ENCODE results near the gene ELP5. TPM values are rescaled to one million over a fixed set of nuclear protein-coding genes. Genes with fewer than 3 reads are reported as not detected.
A peak's percentile ranks its signal among the peaks of the same experiment; 100 is the strongest.

The ELP5 gene
- total RNA-seq, 1 donor from 2014 or later, result 31.8 TPM

- DNase-seq (ENCODE audit: low read depth in 2 of 2), result no peak
These were observed 32.7 kb upstream of the ELP5 start for GRCh38 chr17:7219229-7219811.

- peak; percentile 56 to 84 for DNase-seq (ENCODE audit: low read depth in 2 of 2)
These were observed 32.0 kb upstream of the ELP5 start, which contains the start of the genes ACADVL and DLG4 for GRCh38 chr17:7219812-7220592. TSS of gene ACADVL (plus strand) at chr17:7219938. CDS start at chr17:7219985, 47 bp downstream. TSS of gene DLG4 (minus strand) at chr17:7219836.

GRCh38 chr17:7220593-7221277 is 31.3 kb upstream of the ELP5 start:
- DNase-seq (ENCODE audit: low read depth in 2 of 2), result peak; percentile 68 to 88

- DNase-seq (ENCODE audit: low read depth in 2 of 2), result no peak
These were observed 30.5 kb upstream of the ELP5 start for GRCh38 chr17:7221278-7222092.

- no peak for DNase-seq (ENCODE audit: low read depth in 2 of 2)
These were observed 29.7 kb upstream of the ELP5 start for GRCh38 chr17:7222093-7222971.

GRCh38 chr17:7222972-7223292 is 29.1 kb upstream of the ELP5 start:
- DNase-seq (ENCODE audit: low read depth in 2 of 2), result no peak

GRCh38 chr17:7223375-7223774 is 28.6 kb upstream of the ELP5 start:
- no peak for DNase-seq (ENCODE audit: low read depth in 2 of 2)

- no peak for DNase-seq (ENCODE audit: low read depth in 2 of 2)
These were observed 27.9 kb upstream of the ELP5 start for GRCh38 chr17:7224110-7224509.

GRCh38 chr17:7224661-7225111 is 27.3 kb upstream of the ELP5 start:
- no peak for DNase-seq (ENCODE audit: low read depth in 2 of 2)

- no peak for DNase-seq (ENCODE audit: low read depth in 2 of 2)
These were observed 26.2 kb upstream of the ELP5 start for GRCh38 chr17:7225711-7226331.

GRCh38 chr17:7226721-7227710 is 25.0 kb upstream of the ELP5 start:
- no peak for DNase-seq (ENCODE audit: low read depth in 2 of 2)

- DNase-seq (ENCODE audit: low read depth in 2 of 2), result no peak
These were observed 23.1 kb upstream of the ELP5 start for GRCh38 chr17:7228920-7229319.

- DNase-seq (ENCODE audit: low read depth in 2 of 2), result no peak
These were observed 22.5 kb upstream of the ELP5 start for GRCh38 chr17:7229504-7229903.

GRCh38 chr17:7232114-7232513 is 19.9 kb upstream of the ELP5 start:
- no peak for DNase-seq (ENCODE audit: low read depth in 2 of 2)

- no peak for DNase-seq (ENCODE audit: low read depth in 2 of 2)
These were observed 18.3 kb upstream of the ELP5 start for GRCh38 chr17:7233701-7234082.

GRCh38 chr17:7234083-7234951 is 17.7 kb upstream of the ELP5 start, which contains the start of gene DVL2:
TSS of gene DVL2 (minus strand) at chr17:7234517. CDS start at chr17:7234262, 255 bp downstream.
- peak; percentile 88 to 96 for DNase-seq (ENCODE audit: low read depth in 2 of 2)

- DNase-seq (ENCODE audit: low read depth in 2 of 2), result peak in 1 of 2 donors; percentile 35
These were observed 16.0 kb upstream of the ELP5 start for GRCh38 chr17:7235693-7236665.

Data from dermis microvascular lymphatic vessel endothelial cell (primary cell).